NCI-H1694 (cell line): Measurements from ENCODE around the gene ADH7.
"Not testable (repeated sequence)": the region's sequence is repeated elsewhere in the genome, so short reads cannot be mapped to it uniquely, and the experiment has no call there.

Experiments
- DNase-seq: peaks from one replicate; lab custom pipeline; 2025; lab: John Stamatoyannopoulos, UW

The ADH7 gene

GRCh38 chr4:99415762-99416161 is 19.4 kb downstream of the ADH7 start:
- not testable (repeated sequence) for DNase-seq

DNA sequence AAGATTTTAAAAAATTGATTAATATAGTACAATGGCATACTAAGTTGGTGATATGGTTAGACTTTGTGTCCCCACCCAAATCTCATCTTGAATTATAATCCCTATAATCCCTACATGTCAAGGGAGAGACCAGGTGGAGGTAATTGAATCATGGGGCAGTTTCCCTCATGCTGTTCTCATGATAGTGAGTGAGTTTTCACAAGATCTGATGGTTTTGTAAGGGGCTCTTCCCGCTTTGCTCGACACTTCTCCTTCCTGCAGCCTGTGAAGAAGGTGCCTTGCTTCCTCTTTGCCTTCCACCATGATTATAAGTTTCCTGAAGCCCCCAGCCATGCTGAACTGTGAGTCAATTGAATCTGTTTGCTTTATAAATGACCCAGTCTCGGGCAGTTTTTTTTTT is 20.2 kb downstream of the ADH7 start:
- DNase-seq = not testable (repeated sequence)

GRCh38 chr4:99414401-99414800 is 20.7 kb downstream of the ADH7 start:
- no peak for DNase-seq

- DNase-seq = no peak
Observed at GRCh38 chr4:99413140-99413539, 22.0 kb downstream of the ADH7 start.

- no peak for DNase-seq
Observed at GRCh38 chr4:99411041-99411440, 24.1 kb downstream of the ADH7 start.

DNA sequence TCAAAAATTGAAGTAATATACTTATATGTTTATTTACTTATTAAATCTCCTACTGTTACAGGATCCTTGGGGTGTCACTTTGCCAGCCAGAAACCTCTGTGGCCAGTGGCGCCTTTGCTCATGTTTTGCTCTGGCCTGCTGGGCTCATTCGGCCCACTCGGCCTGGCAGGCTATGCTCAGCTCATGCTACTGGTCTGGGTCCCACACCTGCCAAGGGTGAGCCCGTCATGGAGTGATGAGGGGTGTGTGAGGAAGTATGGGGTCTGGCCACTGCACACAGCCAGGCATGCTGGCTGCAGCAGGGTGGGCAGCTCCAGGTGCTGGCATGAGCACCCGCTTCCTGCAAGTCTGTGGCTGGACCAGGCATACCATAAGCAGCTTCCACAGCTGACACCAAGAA is 25.1 kb downstream of the ADH7 start:
- DNase-seq = no peak

- DNase-seq = no peak
Observed at GRCh38 chr4:99408346-99408745, 26.8 kb downstream of the ADH7 start.

DNA sequence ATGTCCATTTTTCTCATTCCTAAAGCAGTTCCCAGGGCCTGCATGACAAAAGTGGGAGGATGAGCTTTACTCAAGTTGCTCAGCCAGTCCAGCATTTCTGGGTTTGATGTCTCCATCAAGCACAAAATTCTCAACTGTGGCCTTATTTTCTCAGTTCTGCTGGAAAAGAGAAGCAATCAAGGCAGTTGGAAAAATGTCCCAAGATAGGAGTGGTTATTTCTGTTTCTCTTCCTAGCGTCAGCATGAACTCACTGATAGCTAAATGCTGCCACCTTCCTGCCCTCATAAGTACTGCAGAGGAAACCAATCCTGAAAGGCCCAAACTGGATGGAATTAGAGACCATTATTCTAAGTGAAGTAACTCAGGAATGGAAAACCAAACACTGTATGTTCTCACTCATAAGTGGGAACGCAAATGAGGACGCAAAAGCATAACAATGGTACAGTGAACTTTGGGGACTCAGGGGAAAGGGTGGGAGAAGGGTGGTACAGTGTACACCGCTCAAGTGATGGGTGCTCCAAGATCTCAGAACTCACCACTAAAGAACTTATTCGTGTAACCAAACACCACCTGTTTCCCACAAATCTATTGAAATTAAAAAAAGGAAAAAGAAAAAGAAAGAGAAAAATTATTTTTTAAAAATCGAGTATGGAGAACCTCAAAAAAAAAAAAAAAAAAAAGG is 29.6 kb downstream of the ADH7 start:
- DNase-seq = peak; percentile 53

- no peak for DNase-seq
Observed at GRCh38 chr4:99404595-99405287, 30.4 kb downstream of the ADH7 start.

GRCh38 chr4:99403380-99404184 is 31.6 kb downstream of the ADH7 start:
- no peak for DNase-seq

DNA sequence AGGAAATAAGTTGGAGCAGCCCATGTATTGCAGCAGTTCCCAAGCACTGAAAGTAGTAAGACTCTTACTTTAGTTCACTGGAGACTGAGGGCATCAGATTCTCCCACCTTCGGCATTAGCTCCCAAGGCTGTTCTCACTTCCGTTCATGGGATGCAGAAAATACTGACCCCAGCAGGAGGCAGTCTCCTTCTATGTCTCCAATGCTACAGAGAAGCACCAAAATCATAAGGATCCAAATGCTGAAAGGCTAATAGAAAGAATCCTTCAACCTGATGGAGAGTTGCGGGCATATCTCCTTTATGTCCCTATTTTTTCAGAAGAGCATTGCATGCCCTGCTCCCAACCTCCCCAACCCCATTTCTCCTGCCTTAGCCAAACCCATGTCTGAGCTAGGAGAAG is 32.4 kb downstream of the ADH7 start:
- no peak for DNase-seq

GRCh38 chr4:99400831-99401230 is 34.3 kb downstream of the ADH7 start:
- DNase-seq = no peak

GRCh38 chr4:99399017-99399416 is 36.1 kb downstream of the ADH7 start:
- no peak for DNase-seq

DNA sequence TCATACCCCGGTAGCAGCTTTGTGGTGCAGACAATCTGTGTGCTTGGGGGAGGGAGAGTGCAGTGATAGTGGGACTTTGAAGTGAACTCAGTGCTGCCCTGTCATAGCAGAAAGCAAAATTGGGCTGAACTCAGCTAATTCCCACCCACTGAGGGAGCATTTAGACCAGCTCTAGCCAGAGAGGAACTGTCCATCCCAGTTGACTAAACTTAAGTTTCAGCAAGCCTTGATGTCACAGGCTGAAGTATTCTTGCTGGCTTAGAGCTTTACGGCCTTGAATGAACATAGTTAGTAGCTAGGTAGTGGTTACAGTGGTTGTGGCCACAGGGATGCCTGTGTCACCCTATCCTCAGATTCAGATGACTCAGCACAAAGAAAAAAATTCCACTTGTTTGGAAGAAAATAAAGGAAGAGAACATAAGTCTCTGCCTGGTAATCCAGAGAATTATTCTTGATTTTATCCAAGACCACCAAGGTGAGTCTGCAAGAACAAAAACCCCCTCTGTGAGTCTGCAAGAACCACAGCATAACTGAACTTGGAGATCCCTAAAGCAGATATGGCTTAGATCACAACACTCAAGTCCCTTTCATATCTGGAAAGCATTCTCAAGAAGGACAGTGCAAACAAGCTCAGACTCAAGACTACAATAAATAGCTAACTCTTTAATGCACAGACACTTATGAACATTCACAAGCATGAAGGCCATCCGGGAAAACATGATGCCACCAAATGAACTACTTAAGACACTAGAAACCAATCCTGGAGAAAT is 39.4 kb downstream of the ADH7 start:
- no peak for DNase-seq

DNA sequence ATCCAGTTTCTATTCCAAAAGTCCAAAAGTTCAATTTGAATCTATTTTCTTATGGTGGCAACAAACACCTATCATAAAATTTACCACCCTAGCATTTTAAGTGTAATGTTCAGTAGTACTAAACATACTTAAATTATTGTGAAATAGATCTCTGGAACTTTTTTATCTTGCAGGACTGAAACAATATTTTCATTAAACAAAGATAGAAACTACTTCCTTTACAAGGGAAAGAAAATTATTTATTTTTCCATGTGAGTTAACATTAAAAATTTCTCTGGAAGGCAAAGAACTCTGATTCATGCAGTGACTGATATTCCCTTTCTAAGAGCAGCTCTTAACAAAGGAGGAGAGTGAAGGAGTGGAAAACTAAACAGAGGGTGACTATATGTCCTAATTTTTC is 40.2 kb downstream of the ADH7 start:
- no peak for DNase-seq

GRCh38 chr4:99390055-99390454 is 45.1 kb downstream of the ADH7 start:
- DNase-seq = no peak

DNA sequence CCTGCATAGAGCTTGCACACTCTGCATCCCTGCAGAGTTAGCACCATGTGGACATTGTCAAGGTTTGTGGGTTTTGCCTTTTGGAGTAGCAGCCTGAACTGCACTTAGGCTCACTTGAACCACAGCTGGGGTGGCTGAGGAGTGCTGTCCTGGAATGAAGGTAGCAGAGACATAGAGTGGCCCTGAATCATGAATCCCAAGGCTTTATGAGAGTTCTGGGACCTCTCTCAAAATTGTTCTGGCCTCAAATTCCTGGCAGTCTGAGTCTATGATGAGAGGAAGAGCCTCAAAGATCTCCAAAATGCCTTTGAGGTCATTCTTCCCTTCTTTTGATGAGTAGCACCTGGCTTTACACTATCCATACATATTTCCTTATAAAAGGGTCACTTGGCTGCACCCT is 45.5 kb downstream of the ADH7 start:
- no peak for DNase-seq

- no peak for DNase-seq
Observed at GRCh38 chr4:99383833-99384392, 51.2 kb downstream of the ADH7 start.

DNA sequence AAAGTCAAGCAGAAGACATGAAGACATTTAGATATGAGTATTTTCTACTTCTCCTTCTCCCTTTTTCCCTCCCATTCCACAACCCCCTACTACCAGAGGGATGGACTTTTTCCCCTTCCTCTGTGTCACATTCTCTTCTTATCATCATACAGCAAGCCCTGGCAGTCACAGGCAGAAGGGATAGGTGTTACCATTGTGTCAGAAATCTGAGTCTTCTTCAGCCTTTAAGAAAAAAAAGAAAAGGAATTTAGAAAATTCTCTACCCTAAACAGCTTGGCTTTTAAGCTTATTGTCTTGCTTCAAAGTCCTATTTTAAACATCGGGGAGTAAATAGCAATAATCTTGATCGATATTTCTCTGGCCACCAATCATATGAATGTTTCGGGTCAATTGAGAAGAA is 51.7 kb downstream of the ADH7 start:
- DNase-seq = no peak

DNA sequence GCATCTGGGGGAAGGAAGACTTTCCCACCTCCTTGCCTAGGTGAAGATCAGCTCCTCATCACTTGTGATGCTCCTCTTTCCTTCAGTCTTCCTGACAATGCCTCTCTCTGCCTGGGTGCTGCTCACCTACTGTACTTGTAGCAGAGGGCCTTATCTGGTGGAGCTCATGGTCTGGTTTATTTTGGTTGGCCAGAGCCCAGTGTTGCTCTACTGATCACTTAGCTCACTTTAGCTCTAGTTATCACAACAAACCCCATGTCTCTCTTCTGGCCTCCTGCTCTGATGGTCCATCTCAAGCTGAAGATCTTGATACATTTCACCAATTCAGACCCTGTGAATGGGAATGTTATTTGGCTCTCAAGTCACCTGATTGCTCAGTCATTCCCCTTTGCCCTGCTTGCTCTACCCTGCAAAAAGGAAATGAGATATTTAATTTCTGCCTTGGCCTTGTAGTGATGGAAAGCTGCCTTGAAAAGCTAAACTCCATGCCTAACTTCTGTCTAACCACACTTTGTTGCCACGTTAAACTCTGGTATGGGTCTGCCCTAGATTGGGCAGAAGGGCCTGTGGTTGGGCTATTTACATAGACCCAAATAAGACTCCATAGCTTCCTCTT is 52.3 kb downstream of the ADH7 start:
- no peak for DNase-seq

DNA sequence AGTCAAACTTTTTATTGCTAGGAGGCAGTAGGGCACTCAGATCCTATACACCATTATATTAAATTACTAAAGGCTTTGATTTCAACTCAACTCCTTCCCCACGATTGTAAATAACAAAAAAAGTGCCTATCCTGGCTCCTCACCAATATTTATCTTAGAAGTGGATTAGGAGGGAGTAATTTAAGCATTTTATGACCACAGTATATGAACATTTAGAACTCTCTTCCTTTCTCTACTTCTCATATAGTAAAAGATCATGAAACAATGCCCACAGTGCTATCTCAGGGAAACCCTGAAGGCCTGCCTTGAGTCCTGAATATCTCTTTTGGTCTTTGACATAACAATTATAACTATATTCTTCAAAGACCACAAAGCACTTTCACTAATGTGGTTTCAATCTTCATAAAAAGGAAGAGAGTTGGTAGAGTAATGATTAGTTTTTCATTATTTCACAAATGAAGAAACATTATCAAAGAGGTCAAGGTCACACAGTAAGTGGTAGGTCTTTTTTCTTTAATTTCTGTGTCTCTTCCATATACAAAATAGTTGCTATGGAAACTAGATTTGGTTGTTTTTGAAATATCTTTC is 53.5 kb downstream of the ADH7 start:
- DNase-seq = no peak
